ENCODE results near the gene C11orf65.

Gene C11orf65

GRCh38 chr11:108467091-108467823 is at the start of gene C11orf65:
Gene C11orf65, minus strand, starts transcription at chr11:108467529. Its CDS starts 5,970 bp downstream, at chr11:108461559.
- peak; percentile 93 to 94 for DNase-seq

GRCh38 chr11:108516125-108516524 is 48.8 kb upstream of the C11orf65 start:
- DNase-seq: no peak

GRCh38 chr11:108512708-108513107 is 45.4 kb upstream of the C11orf65 start:
- DNase-seq: no peak

GRCh38 chr11:108511851-108512474 is 44.6 kb upstream of the C11orf65 start:
- DNase-seq: no peak

- DNase-seq: no peak
Observed at GRCh38 chr11:108508653-108509593, 41.6 kb upstream of the C11orf65 start.

- no peak for DNase-seq
Observed at GRCh38 chr11:108501396-108501795, 34.1 kb upstream of the C11orf65 start.

GRCh38 chr11:108500721-108501120 is 33.4 kb upstream of the C11orf65 start:
- no peak for DNase-seq

- DNase-seq: no peak
Observed at GRCh38 chr11:108500169-108500568, 32.8 kb upstream of the C11orf65 start.

- no peak for DNase-seq
Observed at GRCh38 chr11:108498816-108499408, 31.6 kb upstream of the C11orf65 start.

GRCh38 chr11:108498046-108498815 is 30.9 kb upstream of the C11orf65 start, which contains the start of gene POGLUT3:
Gene POGLUT3, minus strand, starts transcription at chr11:108498384. Its CDS starts 18 bp downstream, at chr11:108498366.
- peak; percentile 17 to 18 for DNase-seq

- DNase-seq: peak; percentile 62 to 67
Observed at GRCh38 chr11:108497317-108498045, 30.2 kb upstream of the C11orf65 start.

GRCh38 chr11:108496643-108497256 is 29.4 kb upstream of the C11orf65 start:
- no peak for DNase-seq

- no peak for DNase-seq
Observed at GRCh38 chr11:108495326-108495725, 28.0 kb upstream of the C11orf65 start.

GRCh38 chr11:108494182-108494581 is 26.9 kb upstream of the C11orf65 start:
- DNase-seq: no peak

- no peak for DNase-seq
Observed at GRCh38 chr11:108491936-108492335, 24.6 kb upstream of the C11orf65 start.

GRCh38 chr11:108486828-108487227 is 19.5 kb upstream of the C11orf65 start:
- DNase-seq: no peak

GRCh38 chr11:108486331-108486730 is 19.0 kb upstream of the C11orf65 start:
- no peak for DNase-seq

- DNase-seq: no peak
Observed at GRCh38 chr11:108483163-108483562, 15.8 kb upstream of the C11orf65 start.

- DNase-seq: no peak
Observed at GRCh38 chr11:108474664-108475463, 7.5 kb upstream of the C11orf65 start.

GRCh38 chr11:108472681-108473080 is 5.4 kb upstream of the C11orf65 start:
- DNase-seq: no peak
